LNCaP clone FGC (cell line): Measurements from ENCODE around the gene GSX1.

Source experiments
- DNase-seq: peaks from one replicate; pipeline ENCODE4 v3.0.0-alpha.2; 2011; ENCODE audit warnings: low read depth
- H3K4me3 ChIP-seq: 2 replicates; pipeline ENCODE4 v1.5.1; 2011; ENCODE audit warnings: mild to moderate bottlenecking, low read depth, low read length, control low read depth
- TF ChIP-seq, protein P1 (sequence below): IDR thresholded peaks from 2 replicates; pipeline ENCODE4 v1.5.1; 2012; ENCODE audit warnings: mild to moderate bottlenecking; ENCODE audit not compliant: control insufficient read depth, insufficient read depth; ENCODE audit errors: extremely low read depth

The GSX1 gene

GRCh38 chr13:27822258-27822872, 30.1 kb downstream of the GSX1 start:
- TF ChIP-seq, protein P1, sequence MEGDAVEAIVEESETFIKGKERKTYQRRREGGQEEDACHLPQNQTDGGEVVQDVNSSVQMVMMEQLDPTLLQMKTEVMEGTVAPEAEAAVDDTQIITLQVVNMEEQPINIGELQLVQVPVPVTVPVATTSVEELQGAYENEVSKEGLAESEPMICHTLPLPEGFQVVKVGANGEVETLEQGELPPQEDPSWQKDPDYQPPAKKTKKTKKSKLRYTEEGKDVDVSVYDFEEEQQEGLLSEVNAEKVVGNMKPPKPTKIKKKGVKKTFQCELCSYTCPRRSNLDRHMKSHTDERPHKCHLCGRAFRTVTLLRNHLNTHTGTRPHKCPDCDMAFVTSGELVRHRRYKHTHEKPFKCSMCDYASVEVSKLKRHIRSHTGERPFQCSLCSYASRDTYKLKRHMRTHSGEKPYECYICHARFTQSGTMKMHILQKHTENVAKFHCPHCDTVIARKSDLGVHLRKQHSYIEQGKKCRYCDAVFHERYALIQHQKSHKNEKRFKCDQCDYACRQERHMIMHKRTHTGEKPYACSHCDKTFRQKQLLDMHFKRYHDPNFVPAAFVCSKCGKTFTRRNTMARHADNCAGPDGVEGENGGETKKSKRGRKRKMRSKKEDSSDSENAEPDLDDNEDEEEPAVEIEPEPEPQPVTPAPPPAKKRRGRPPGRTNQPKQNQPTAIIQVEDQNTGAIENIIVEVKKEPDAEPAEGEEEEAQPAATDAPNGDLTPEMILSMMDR, result no peak
- no peak for DNase-seq
- H3K4me3 ChIP-seq, result no peak overlapping the region

GRCh38 chr13:27822873-27823311, 30.6 kb downstream of the GSX1 start:
- no peak overlapping the region for H3K4me3 ChIP-seq
- TF ChIP-seq, protein P1, result no peak
- DNase-seq, result no peak

- H3K4me3 ChIP-seq, result no peak overlapping the region
- TF ChIP-seq, protein P1, result no peak
- no peak for DNase-seq
Measured at GRCh38 chr13:27824121-27824520, 31.8 kb downstream of the GSX1 start.

GRCh38 chr13:27825072-27825471, 32.8 kb downstream of the GSX1 start:
- TF ChIP-seq, protein P1, result no peak
- no peak overlapping the region for H3K4me3 ChIP-seq
- no peak for DNase-seq

DNA sequence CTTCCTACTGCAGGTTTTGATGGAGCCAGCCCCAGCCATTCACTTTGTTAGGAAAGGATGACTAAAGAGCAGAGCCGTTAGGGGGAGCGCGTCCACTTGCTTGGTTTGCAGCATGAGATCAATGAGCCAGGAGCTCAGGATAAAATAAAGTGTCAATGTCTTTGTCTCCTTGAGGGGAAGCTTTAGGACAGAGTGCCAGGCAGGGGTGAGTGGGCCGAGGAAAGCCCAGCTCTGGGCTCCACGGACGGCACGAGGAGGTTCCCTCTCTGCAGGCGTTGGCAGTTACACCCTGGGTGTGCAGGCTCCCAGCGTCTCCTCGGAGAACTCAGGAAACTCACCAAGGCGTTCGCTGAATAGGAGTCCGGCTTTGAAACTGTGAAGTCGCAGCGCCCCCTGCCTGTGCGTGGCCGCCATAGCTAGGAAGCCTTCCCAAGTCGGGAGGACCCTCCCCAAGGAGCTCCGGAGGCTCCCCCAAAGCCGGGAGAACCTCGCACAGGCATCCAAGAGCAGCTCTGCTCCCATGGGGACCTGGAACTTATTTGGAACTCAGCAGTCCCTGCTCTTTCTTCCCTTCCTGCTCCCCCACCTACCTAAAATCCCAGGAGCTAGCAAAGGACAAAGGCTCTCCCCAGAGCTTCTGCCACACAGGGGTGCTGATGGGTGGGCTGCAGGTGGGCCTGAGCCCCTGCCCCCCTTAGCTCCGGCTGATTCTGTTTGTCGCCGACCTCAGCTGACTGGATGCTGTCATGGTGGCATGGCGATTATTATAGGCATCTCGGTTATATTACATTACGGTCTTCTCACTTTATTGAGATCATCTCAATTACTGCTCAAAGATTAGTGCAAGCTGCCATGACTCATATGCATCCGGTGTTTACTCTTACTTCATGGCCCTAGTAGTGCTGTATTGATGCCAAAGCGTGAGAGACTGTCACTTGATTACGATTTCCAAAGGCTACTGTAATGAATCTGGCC, 34.4 kb downstream of the GSX1 start:
- H3K4me3 ChIP-seq, result no peak overlapping the region
- TF ChIP-seq, protein P1, result peak; percentile 76

DNA sequence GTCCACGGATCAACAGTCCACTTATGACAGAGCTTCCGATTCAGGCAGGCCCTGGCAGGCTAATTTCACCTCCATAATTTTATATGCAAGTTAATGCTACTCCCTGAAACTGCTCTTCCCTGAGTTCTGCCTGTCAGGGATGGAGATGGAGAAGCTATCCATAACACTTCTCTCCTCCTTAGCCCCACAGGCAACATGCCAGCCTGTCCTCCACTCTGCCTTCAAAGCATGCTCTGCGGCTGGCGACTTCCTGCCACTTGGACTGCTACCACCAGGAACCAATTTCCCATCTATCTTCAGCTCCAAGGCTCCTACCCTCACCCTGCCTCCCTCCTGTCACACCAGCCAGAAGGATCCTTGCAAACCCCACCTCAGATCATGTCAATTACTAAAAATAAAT, 35.4 kb downstream of the GSX1 start:
- no peak overlapping the region for H3K4me3 ChIP-seq
- DNase-seq, result no peak
- TF ChIP-seq, protein P1, result no peak

More for the DNA sequence above, 34.4 kb downstream of the GSX1 start:
- DNase-seq, result peak; percentile 49
